HG03108 (cell line): ENCODE results near the gene USP6NL.

ENCODE experiments used
- ATAC-seq: cut with Tn5 transposase; IDR thresholded peaks from one replicate; pipeline ENCODE4 v1.9.1; 2021; ENCODE audit warnings: moderate library complexity; ENCODE audit not compliant: unreplicated experiment

USP6NL gene

DNA sequence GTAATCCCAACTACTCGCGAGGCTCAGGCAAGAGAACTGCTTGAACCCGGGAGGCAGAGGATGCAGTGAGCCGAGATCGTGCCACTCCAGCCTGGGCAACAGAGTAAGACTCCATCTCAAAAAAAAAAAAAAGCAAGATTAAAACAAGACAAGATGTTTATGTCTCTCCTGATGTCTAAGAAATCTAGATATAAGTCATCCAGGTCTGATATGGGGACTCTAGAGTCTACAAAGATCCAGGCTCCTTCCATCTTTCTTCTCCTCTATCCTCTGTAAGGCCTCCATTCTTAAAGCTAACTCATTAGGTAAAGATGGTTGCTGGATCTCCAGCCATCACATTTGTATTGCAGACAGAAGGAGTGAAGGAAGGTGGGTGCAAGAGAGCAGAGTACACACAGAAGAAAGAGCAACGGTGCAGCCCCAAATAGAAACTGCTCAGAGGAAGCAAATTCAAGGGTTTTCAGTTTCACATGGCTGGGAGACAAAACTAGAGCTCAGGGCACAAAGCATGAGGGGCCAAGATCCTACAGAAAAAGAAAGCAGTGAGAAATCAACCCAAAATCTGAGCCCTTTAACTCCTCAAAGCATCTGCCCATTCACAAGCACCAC, 57.6 kb downstream of the USP6NL start:
- ATAC-seq: peak; percentile 71

- ATAC-seq: no peak
Measured at GRCh38 chr10:11551916-11552602, 59.4 kb downstream of the USP6NL start.

GRCh38 chr10:11551104-11551503, 60.3 kb downstream of the USP6NL start:
- no peak for ATAC-seq

GRCh38 chr10:11548768-11549099, 62.7 kb downstream of the USP6NL start:
- ATAC-seq: no peak

GRCh38 chr10:11548065-11548767, 63.2 kb downstream of the USP6NL start:
- ATAC-seq: no peak

DNA sequence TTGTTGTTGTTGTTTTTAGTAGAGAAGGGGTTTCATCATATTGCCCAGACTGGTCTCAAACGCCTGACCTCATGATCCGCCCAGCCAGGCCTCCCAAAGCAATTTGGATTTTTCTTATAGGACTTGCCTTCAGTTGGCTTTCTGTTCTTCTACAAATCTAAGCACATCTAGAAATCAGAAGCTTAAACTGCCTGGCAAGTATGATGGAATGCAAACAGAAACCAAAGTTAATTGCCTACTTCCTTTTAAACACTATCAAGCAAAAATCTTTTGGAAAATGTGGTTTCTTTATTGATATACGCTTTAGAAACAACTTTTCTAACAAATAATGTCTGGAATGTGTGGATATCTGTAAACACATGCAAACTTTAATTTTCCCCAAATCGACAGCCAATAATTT, 64.9 kb downstream of the USP6NL start:
- no peak for ATAC-seq

DNA sequence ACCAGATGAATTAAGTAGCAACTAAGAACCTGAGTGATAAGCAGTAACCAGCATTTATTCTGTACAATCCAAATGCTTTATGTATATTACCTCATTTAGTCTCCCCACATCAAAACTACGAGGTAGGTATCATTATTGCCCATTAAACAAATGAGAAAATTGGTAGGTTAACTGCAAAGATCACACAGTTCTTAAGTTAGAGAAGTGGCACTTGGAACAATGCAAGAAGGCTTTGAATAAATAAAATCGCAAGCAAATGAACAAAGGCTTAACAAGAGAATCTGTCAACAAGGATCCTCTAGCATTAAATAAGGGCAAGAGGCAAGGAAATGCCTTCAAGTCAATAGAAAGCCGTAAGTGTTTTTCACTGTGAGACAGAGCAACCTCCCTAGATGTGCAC, 70.2 kb downstream of the USP6NL start:
- no peak for ATAC-seq

DNA sequence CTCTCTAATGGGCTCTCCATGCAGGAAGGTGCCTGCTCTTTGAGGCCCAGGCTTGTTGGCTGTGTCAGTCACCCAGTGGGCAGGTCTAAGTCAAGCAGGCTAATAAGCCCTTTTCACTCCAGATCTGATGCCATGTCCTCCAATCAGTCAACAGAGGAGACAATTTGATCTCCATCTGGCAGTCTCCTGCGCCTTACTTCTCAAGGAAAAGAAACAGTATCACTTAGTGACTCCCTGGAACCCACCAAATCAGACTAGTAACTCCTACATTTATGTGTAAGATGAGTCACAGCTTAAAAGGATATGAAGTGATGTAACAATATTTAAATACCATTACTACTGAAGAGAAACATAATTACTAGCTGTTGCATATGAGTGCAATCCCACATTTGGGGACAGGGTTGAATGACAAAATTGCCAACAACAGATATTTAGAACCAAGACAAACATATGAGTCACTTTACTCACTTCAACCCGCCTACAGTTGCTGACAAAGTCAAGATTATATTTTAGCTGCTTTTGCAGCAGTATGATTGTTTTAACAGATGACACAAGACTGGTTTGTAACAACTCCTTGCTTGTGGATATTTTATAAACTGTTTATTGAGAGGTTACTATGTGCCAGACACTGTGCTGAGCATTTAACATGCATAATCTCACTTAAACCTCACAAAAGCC, 72.1 kb downstream of the USP6NL start:
- ATAC-seq: no peak

GRCh38 chr10:11538834-11539190, 72.6 kb downstream of the USP6NL start:
- no peak for ATAC-seq

- no peak for ATAC-seq
Measured at GRCh38 chr10:11536228-11536627, 75.2 kb downstream of the USP6NL start.

DNA sequence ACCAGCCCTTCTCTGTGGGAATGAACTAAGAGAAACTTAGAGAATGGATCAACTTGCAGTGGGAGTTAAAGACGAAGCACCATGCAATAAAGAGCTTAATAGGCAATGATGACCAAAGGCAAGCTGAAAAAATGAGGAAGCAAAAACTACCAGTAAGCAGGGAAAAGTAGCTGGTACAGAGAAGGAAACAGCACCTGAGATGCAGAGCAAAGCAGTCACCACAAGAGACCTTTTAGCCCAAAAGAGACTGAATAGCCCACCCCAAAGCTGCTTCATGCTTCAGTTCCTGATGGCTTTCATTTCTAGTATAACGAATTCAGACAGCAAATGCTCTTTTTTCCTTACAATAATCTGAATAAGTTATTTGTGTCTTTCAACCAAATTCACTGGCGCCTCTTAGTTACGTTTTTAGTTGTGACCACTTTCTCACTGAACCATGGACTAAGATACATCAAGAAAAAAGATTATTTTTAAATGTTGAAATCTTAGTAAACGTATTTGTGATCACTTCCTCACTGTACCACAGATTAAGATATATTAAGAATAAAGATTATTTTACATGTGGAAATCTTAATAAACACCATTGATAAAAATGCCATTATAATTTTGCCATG, 76.0 kb downstream of the USP6NL start:
- ATAC-seq: peak; percentile 50

- no peak for ATAC-seq
Measured at GRCh38 chr10:11533328-11533781, 78.1 kb downstream of the USP6NL start.

- no peak for ATAC-seq
Measured at GRCh38 chr10:11532306-11532705, 79.1 kb downstream of the USP6NL start.

- ATAC-seq: no peak
Measured at GRCh38 chr10:11530806-11531205, 80.6 kb downstream of the USP6NL start.

DNA sequence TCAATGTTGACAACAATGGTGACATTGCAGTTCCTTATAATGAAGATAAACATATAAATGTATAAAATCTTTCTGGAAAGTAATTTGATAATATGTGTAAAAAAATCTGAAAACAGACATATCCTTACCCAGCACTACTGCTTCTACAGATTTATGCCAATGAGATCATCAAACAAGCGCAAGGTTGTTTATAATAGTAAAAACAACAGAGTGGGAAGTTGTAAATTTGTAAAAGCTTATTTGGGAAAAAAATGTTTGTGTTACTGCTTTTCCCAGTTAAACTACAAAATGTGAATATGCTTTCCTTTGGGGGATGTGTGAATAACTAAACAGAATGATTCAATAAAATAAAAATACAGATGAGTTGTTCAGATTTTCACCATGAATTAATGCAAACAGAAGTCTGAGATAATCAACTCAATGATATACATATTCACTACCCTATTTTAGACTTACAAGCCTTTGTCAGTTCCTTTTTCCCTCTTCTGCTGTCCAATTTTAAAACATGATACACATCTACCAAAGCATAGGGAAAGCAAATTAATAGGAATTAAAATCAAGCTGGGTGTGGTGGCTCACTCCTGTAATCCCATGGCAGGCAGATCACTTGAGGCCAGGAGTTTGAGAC, 82.1 kb downstream of the USP6NL start:
- no peak for ATAC-seq

GRCh38 chr10:11528286-11528685, 83.2 kb downstream of the USP6NL start:
- ATAC-seq: no peak

- ATAC-seq: no peak
Measured at GRCh38 chr10:11527691-11528255, 83.7 kb downstream of the USP6NL start.

DNA sequence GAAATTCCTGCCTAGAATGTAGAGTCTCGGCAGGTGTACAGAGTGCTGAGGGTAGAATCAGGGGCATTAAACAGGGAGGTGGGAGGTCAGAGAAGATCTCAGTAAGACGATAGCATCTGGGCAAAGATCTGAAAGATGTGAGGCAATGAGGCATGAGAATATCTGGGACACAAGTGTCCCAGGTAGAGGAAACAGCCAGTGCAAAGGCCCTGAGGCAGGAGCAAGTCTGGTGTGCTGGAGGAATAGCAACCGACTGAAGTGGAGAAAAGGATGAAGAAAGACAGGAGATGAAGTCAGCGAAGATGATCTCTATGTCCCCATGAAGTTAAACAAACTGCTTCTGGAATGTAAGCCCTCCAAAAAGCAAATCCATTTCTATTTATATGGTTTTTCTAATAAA, 84.4 kb downstream of the USP6NL start:
- ATAC-seq: no peak

GRCh38 chr10:11525503-11525902, 85.9 kb downstream of the USP6NL start:
- no peak for ATAC-seq

- ATAC-seq: no peak
Measured at GRCh38 chr10:11522821-11523245, 88.6 kb downstream of the USP6NL start.

GRCh38 chr10:11521860-11522259, 89.6 kb downstream of the USP6NL start:
- no peak for ATAC-seq
